HL-60 (cell line): ENCODE results near the gene ALG12.

ENCODE experiments used
- DNase-seq, 2 experiments: peaks; one replicate each; pipeline ENCODE4 v3.0.0-alpha.2; 2010 to 2020; ENCODE audit warnings: low read depth in 1 of 2, low spot score in 1 of 2
- H3K27ac ChIP-seq: fragments of 250-450 bp; sonication (Bioruptor Pico); replicated peaks from 2 replicates; pipeline ENCODE4 v1.5.1; 2020; ENCODE audit warnings: mild to moderate bottlenecking, moderate library complexity
- H3K27me3 ChIP-seq: fragments of 250-450 bp; sonication (Bioruptor Pico); 2 replicates; pipeline ENCODE4 v1.5.1; 2021; ENCODE audit warnings: mild to moderate bottlenecking, moderate library complexity; ENCODE audit not compliant: insufficient read depth, poor library complexity, severe bottlenecking
- H3K4me3 ChIP-seq: replicated peaks from 2 replicates; pipeline ENCODE4 v1.5.1; 2011; ENCODE audit warnings: mild to moderate bottlenecking, control low read depth, low read length; ENCODE audit not compliant: insufficient read depth
- GABPA ChIP-seq: IDR thresholded peaks from 2 replicates; pipeline ENCODE4 v1.6.1; 2012; ENCODE audit warnings: low read depth
- POLR2AphosphoS5 ChIP-seq: IDR thresholded peaks from 2 replicates; pipeline ENCODE4 v1.6.1; 2012; ENCODE audit warnings: low read depth
- REST ChIP-seq: IDR thresholded peaks from 2 replicates; pipeline ENCODE4 v1.6.1; 2012; ENCODE audit warnings: low read depth; ENCODE audit not compliant: insufficient replicate concordance
- SPI1 ChIP-seq: IDR thresholded peaks from 2 replicates; pipeline ENCODE4 v1.6.1; 2012; ENCODE audit warnings: low read depth, mild to moderate bottlenecking, borderline replicate concordance
- TF ChIP-seq, protein P1 (sequence below): IDR thresholded peaks from one replicate; pipeline ENCODE4 v1.5.1; 2011; ENCODE audit warnings: low read length, control low read depth, inconsistent platforms; ENCODE audit not compliant: insufficient read depth

The ALG12 gene

DNA sequence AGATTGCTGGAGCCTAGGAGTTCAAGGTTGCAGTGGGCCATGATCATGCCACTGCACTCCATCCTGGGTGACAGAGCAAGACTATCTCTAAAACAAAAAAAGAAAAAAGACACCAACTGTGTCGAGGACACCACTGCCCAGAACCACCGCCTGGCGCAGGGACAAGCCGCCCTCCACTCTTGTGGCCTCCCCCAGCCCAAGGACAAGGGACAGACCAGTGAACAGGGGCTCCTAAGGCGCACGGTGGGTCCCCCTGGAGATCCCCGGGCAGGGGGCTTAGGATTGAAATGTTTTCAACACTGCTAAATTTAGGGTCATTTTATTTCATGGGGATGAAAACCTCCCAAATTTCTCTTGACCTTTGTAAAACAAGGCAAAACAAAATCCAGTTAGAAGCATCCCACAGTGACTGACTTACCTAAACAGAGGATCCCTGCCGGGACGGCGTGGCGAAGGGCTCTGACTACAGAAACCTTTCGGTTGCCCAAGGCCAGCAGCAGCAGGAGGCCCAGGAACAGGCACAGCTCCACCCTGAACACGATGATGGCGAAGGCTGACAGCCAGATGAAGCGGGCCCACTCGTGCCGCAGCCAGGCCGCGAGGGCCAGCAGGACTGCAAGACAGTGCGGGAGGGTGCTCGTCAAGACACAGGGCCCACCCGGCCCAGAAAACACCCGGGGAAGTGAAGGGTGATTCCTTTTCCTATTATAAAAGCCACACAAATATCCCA is 8.6 kb downstream of the ALG12 start:
- H3K27me3 ChIP-seq, result no peaks in the 10 kb centered on the region
- H3K27ac ChIP-seq, result no peak overlapping the region
- TF ChIP-seq, protein P1, sequence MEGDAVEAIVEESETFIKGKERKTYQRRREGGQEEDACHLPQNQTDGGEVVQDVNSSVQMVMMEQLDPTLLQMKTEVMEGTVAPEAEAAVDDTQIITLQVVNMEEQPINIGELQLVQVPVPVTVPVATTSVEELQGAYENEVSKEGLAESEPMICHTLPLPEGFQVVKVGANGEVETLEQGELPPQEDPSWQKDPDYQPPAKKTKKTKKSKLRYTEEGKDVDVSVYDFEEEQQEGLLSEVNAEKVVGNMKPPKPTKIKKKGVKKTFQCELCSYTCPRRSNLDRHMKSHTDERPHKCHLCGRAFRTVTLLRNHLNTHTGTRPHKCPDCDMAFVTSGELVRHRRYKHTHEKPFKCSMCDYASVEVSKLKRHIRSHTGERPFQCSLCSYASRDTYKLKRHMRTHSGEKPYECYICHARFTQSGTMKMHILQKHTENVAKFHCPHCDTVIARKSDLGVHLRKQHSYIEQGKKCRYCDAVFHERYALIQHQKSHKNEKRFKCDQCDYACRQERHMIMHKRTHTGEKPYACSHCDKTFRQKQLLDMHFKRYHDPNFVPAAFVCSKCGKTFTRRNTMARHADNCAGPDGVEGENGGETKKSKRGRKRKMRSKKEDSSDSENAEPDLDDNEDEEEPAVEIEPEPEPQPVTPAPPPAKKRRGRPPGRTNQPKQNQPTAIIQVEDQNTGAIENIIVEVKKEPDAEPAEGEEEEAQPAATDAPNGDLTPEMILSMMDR, result no peak
- TF ChIP-seq SPI1, result no peak
- TF ChIP-seq POLR2AphosphoS5, result no peak
- no peak for TF ChIP-seq REST
- no peak for TF ChIP-seq GABPA
- H3K4me3 ChIP-seq, result no peak overlapping the region
- no peak for DNase-seq

- TF ChIP-seq POLR2AphosphoS5 (peak; percentile 37; the same call in 1 of the 2 replicates), REST (no peak), SPI1 (no peak)
- H3K4me3 ChIP-seq, result no peak overlapping the region
- no peak for DNase-seq
- no peak overlapping the region for H3K27ac ChIP-seq
- no peaks in the 10 kb centered on the region for H3K27me3 ChIP-seq
These were observed 10.4 kb downstream of the ALG12 start for GRCh38 chr22:49907807-49908206.

GRCh38 chr22:49906799-49907290 is 11.4 kb downstream of the ALG12 start:
- no peak overlapping the region for H3K4me3 ChIP-seq

DNA sequence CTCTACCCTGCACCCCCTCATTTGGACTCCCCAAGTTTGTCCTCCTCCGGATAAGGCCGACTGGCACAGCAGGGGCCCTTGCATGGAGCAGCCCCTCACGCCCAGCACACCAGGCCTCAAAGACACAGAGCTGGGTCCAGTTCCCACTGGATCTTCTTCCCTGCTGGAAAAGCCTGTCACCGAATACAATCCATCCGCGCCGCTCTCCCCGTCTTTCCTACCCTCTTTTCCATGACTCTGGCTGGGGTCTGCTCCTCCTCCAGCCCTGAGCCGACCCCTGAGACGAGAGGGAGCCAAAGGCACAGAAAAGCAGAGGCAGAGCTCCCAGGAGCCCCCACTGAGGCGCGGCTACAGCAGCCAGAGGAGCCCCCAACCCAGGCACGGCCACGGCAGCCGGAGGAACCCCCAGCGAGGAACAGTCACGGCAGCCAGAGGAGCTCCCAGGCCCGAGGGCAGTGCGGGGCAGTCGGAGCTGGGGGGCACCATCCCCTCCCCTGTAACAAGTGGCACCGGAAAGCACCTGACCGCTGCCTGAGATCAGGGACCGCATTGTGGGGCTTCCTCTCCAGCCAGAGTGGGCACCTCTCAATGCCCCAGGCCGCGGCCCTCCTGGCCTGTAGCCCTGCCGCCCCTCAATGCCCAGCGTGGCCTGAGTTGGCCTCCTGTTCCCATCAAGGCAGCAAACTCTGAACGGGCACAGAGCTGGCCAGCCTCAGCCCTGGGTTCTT is 12.0 kb downstream of the ALG12 start:
- H3K27ac ChIP-seq, result no peak overlapping the region
- H3K4me3 ChIP-seq, result no peak overlapping the region
- H3K27me3 ChIP-seq, result no peaks in the 10 kb centered on the region
- DNase-seq, result no peak
- TF ChIP-seq, protein P1, result no peak
- TF ChIP-seq POLR2AphosphoS5 (no peak), GABPA (no peak), REST (no peak), SPI1 (no peak)

More at GRCh38 chr22:49906799-49907290, 11.4 kb downstream of the ALG12 start:
- Histone ChIP-seq H3K27ac (no peak overlapping the region), H3K27me3 (no peaks in the 10 kb centered on the region)
- no peak for DNase-seq
- TF ChIP-seq SPI1, result no peak
